HT-29 (cell line): ENCODE data around the gene FGD2. TPM values are rescaled to one million over a fixed set of nuclear protein-coding genes. Genes with fewer than 3 reads are reported as not detected.

Experiments used
- DNase-seq: peaks from one replicate; pipeline ENCODE4 v3.0.0-alpha.2; 2015; ENCODE audit warnings: low spot score
- total RNA-seq: library from RNA; depleted of rRNA; stranded (reverse); fragments of >200 nt; shearing (Covaris generic); gene quantifications from 2 replicates; pipeline ENCODE4 v1.2.3, GENCODE V29; 2014; rRNA removed

Gene FGD2, protein sequence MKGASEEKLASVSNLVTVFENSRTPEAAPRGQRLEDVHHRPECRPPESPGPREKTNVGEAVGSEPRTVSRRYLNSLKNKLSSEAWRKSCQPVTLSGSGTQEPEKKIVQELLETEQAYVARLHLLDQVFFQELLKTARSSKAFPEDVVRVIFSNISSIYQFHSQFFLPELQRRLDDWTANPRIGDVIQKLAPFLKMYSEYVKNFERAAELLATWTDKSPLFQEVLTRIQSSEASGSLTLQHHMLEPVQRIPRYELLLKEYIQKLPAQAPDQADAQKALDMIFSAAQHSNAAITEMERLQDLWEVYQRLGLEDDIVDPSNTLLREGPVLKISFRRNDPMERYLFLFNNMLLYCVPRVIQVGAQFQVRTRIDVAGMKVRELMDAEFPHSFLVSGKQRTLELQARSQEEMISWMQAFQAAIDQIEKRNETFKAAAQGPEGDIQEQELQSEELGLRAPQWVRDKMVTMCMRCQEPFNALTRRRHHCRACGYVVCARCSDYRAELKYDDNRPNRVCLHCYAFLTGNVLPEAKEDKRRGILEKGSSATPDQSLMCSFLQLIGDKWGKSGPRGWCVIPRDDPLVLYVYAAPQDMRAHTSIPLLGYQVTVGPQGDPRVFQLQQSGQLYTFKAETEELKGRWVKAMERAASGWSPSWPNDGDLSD
- 0.31 and 0.53 TPM in 2 replicates for total RNA-seq

DNA sequence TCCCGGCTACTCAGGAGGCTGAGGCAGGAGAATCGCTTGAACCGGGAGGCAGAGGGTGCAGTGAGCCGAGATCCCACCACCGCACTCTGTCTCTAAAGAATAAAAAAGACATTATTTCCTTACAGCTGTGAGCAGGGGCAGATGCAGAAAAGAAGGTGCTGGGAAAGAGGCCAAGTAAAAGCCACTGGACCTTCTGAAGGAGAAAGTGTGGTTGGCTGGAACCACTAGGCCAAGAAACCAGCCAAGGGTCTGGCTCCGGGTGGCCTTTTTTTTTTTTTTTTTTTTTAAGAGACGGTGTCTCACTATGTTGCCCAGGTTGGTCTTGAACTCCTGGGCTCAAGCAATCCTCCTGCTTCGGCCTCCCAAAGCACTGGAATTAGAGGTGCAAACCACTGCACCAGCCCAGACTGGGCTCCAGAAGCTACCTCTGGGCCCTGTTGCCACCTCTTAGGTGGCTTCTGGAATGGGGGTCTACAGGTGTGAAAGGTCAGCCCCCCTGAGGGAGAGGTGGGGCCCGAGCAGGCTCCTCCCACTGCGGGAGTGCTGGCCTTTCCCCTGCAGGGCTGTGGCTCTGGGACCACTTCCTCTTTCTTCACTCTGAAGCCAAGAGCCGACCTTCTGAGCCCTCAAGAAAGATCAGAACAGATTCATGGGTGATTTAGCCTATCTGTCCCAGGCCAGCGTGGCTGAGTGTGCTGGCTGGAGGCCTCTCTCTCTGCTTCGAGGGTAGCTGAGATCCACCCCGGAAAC, at the start of gene FGD2:
TSS of gene FGD2 (plus strand) at position 595 of the 750 bp plus-strand sequence. CDS start 163 bp downstream, outside the sequence.
- DNase-seq, result no peak

DNA sequence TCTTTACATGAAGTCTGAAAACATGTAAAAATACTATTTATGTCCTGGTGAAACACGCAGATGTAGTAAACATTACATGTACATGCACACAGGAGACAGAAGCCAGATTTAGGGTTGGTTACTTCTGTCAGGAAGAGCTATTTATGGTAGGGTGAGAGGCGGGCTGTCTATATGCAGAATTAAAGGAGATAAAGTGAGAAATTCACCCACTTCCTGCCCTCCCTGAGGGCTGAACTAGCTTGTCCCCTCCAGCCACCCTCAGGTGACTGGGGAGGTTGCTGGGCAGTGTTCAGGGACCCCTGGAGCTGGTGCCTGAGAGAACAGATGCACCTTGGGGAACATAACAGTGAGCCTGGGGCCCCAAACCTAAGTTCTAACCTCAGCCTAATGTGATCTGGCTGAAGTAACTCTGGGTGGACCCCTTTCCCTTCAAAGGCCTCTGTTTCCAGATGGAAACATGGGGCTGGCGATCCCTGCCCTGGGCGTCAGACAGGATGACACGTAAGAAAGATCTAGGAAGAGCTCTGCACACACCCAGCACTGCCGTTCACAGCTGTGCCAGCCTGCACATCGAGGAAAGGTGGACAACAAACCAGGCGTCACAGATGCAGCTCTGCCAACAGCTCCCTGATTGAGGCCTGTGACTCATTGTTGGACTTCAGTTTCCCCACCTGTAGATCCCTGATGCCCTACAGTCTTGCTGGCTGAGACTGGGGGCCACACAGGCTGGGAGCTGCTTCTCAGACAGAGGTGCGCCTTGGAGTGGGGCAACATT, 49.6 kb upstream of the FGD2 start:
- DNase-seq, result peak; percentile 21

DNA sequence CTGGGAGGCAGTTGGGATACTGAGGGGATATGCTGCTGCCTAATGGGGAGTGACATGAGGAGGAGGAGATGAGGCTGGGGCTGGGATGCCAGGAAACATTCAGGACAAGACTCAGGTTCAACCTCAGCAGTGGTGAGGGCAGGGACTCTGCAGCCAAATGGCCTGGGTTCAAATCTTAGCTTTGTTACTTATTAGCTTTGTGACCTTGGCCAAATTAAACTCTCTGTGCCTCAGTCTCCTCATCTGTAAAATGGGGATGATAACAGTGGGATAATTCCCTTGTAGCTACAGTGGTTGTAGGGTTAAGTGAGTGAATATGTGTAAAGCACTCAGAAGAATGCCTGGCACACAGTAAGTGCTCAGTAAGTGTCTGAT, 49.0 kb upstream of the FGD2 start:
- DNase-seq, result no peak

DNA sequence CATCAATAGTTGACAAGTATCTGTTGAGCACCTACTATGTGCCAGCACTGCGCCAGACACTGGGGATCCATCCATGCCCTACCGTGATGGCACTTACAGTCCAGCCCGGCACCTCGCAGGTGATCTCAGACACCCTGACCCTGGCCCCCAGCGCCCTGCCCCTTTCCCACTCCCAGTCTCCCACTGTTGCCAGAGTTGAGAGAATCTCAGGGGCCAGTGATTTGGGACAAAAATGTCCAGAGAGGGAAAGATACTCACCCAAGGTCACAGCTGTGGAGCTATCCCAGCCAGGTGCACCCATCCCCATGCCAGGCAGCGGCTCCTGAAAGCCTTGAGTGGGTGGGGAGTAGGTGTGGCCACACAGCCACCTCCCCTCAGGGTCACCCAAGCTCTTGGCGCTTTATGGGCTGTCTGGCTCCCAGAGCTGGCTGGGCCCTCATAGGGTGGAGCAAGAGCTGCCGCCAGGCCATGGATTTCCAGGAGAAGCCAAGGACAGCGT, 47.6 kb upstream of the FGD2 start:
- peak; percentile 49 for DNase-seq

DNA sequence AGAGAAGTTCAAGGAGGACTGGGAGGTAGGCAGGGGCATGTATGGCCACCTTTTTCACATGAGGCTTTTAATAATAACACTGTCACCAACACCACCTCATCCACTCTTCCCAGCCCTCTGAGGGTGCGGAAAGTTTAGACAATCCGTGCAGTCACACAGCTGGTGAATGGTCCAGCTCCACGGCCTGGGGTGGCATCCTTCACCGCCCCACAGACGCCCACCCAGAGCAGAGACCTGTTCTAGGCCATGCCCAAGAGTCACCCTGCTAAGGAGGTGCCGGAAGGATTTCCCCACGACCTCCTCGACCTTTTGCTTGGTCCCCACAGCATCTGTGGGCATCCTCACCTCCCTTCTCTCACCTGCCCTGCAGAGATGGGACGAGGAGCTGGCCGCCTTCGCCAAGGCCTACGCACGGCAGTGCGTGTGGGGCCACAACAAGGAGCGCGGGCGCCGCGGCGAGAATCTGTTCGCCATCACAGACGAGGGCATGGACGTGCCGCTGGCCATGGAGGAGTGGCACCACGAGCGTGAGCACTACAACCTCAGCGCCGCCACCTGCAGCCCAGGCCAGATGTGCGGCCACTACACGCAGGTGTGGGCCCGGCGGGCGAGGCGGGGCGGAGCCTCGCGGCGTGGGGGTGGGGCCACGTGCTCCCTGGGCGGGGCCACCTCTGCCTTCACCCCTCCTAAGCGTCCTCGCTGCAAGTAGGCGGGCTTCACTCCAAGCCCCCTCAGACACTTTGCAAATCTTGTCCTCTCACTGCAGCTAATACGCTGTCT, 46.5 kb upstream of the FGD2 start:
- DNase-seq, result no peak

DNA sequence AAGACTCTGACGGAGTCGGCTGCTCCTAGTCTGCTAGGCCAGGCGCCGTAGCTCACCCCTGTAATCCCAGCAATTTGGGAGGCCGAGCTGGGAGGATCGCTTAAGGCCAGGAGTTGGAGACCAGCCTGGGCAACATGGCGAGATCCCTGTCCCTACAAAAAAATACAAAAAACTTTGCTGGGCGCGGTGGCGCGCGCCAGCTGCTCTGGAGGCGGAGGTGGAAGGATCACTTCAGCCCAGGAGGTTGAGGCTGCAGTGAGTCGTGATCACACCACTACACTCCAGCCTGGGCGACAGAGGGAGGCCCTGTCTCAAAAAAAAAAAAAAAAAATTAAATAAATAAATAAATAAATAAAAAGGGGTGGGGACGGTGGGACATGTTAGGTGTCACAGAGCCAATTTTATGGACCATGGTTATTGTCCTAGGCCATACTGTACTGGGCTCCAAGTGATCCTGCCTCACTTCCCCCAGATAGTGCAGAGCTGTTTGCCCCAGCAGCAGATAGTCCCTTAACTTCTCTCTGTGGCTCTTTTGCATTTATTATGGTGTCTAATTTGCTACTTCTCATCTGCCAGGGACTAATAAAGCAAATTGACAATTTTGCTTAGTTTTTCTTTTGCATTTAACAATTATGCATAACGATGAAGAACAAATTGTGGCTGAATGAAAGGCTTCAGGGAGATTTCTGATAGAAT, 45.8 kb upstream of the FGD2 start:
- no peak for DNase-seq

DNA sequence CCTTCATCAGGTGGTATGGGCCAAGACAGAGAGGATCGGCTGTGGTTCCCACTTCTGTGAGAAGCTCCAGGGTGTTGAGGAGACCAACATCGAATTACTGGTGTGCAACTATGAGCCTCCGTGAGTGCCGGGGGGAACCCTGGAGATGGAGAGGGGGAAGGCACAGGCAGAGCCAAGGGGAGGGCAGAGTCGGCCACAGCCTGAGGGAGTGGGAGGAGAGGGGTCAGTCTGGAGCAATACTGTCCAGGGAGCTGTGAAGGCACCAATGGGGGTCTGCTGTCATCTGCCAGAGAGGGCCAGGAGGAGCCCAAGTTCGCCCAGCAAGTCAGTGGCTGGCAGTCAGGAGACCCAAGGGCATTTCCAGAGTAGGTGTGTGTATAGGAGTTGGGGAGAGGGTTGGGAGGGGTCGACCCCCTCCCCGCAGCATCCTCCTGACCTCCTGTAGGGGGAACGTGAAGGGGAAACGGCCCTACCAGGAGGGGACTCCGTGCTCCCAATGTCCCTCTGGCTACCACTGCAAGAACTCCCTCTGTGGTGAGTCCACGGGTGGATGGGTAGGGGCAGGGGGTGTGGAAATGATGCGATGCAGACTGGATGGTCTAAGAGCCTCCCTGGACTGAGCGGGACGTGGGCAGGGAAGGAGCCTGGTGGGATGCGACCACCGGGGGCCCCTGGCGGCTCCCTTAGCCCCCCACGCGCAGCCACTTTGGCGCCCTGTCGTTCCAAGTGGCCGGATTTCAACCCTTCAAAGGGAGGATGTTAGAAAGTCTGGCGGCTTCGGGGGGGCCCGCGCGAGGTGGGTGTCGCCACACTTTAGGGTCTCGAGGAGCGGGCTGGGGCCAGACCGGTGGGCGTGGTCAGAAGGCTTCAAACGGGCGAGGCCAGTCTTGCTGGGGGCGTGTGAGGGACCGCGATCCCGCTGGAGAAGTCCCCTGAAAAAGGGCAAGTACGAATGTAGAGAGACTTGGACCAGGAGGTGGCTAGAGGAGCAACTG, 43.7 kb upstream of the FGD2 start:
- DNase-seq, result no peak

DNA sequence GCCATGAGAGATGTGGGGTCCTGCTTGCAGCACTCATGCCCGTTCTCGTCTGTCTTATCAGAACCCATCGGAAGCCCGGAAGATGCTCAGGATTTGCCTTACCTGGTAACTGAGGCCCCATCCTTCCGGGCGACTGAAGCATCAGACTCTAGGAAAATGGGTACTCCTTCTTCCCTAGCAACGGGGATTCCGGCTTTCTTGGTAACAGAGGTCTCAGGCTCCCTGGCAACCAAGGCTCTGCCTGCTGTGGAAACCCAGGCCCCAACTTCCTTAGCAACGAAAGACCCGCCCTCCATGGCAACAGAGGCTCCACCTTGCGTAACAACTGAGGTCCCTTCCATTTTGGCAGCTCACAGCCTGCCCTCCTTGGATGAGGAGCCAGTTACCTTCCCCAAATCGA, 42.6 kb upstream of the FGD2 start:
- DNase-seq, result peak; percentile 66

DNA sequence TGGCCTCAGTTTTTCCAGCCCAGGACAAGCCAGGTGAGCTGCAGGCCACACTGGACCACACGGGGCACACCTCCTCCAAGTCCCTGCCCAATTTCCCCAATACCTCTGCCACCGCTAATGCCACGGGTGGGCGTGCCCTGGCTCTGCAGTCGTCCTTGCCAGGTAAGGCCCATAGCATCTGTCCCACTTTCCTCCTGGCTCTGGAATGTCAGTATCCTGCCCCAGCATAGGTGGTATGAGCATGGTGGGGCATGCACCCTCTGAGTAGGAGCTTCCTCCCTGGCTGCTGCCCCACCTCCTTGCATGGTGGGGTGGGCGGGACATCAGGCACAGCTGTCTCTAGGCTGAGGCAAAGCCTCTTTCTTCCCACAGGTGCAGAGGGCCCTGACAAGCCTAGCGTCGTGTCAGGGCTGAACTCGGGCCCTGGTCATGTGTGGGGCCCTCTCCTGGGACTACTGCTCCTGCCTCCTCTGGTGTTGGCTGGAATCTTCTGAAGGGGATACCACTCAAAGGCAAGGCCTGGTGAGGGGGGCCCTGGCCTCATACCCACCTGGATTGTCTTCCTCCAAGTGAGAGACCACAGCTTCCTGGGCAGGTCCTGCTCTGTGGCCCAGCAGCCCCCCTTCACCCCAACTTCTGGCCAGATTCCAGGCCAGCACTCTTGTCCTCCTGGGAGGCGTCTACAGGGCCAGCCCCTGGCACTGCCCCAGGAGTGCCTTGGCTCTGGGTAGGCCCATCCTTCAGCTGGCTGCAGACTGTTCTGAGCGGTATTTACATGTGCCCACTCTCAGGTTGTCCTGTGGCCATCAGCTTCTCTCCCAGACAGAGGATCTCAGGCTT, 41.8 kb upstream of the FGD2 start:
- peak; percentile 58 for DNase-seq

DNA sequence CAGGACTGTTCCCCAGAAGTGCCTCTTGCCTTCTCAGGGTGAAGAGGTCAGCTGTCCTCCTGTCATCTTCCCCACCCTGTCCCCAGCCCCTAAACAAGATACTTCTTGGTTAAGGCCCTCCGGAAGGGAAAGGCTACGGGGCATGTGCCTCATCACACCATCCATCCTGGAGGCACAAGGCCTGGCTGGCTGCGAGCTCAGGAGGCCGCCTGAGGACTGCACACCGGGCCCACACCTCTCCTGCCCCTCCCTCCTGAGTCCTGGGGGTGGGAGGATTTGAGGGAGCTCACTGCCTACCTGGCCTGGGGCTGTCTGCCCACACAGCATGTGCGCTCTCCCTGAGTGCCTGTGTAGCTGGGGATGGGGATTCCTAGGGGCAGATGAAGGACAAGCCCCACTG, 41.1 kb upstream of the FGD2 start:
- no peak for DNase-seq

DNA sequence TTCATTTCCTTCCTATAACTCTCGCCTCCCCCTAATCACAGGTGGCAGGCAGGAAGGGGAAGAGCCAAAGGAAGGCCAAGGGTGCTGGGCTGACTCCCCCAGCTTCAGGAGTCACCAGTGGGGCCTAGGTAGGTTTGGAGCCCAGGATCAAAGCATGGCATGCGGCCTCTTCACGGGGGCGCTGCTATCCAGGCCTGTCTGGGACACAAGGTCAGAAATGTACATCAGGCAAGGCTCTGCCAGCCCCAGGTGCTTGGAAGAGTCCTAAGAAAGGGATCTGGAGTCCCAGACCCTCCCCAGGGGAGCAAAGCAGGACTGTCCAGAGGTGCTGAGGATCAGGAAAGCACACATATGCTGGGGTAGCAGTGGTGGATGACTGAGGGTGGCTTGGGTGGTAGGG, 40.5 kb upstream of the FGD2 start:
- DNase-seq, result no peak

DNA sequence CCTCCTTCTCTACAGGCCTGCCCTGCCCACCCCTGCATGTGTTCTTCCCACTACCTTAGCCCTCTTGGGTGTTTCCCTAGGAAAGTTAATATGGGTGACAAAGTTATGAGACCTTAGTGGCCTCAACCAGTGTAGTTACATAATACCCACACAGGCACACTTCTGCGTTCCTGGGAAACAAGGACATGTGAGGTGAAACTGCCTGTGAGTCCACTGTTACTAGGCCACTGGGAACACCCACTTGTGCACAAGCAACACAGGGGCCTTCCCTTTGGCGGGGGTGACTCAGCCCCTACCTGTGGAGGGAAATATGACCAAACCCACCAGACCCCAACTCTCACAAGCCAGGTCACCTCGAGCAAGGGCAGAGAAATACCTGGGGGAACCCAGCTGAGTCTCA, 38.2 kb upstream of the FGD2 start:
- DNase-seq, result no peak

DNA sequence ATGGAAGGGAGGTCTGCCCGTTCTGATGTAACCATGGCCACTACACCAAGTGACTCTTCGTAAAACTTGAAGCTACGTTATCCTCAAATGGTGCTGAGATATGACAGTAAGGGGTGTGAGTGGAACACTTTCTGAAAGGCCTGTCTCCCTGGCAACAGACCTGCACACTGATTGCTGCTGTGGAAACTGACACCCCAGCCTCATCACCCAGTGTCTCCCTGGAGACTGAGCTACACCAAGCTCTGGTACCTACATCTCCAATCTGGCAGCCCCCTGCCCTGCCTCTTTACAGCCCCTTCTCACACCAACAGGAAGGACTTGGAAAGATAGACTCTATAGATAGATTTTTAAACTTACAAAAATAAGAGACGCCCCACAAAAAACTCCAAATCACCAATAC, 37.7 kb upstream of the FGD2 start:
- DNase-seq, result no peak

DNA sequence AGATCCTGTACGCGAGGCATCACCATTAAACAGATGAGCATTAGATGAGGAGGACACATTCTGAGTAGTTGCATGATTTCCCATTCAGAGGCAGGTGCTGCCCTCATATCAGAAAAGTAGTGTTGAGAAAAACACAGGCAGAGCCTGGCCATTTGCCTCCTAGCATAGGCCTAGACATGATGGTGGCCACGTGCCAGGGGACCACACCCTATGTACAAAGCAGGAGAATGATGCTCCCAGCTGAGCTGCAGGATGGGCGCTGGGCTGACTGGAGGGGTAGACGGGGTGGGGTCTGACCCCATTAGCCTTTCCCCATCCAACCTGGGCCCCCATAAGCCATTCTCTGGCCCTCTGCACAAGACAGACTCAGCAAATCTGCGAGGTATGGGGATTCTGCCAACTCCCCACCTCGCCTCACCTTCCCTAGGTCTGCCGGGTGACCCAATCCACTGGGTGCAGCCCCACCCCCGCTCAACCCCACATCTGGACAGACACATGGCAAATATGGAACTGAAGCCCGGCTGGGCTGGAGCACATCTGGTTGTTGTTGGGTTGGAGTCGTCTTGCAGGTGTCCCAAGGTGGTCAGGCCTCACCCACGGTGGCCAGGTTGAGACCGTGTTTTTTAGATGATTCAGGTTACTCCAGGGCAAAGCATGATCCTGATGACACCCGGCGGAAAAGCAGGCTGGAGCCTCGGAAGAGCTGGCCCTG, 37.0 kb upstream of the FGD2 start:
- no peak for DNase-seq

DNA sequence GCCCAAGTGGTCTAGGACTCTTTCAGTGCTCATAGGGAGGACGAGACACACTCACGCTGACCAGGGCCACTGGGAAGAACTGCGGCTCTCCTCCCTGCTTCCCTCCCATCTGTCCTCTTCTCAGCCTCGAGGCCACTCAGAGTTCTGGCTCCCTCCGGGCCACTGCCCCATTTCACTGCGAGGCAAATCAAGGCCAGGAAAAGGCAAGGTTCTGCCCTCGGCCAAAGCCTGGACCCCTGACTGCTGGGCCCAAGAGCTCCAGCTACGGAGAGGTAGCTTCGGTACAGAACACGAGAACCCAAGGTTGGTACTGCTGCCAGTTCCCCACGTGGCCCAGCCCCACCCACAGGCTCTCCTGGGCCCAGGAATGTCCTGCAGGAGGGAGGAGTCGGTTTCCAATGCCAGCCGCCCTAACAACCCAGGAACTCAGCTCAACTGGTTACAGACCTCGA, 36.2 kb upstream of the FGD2 start:
- peak; percentile 67 for DNase-seq

DNA sequence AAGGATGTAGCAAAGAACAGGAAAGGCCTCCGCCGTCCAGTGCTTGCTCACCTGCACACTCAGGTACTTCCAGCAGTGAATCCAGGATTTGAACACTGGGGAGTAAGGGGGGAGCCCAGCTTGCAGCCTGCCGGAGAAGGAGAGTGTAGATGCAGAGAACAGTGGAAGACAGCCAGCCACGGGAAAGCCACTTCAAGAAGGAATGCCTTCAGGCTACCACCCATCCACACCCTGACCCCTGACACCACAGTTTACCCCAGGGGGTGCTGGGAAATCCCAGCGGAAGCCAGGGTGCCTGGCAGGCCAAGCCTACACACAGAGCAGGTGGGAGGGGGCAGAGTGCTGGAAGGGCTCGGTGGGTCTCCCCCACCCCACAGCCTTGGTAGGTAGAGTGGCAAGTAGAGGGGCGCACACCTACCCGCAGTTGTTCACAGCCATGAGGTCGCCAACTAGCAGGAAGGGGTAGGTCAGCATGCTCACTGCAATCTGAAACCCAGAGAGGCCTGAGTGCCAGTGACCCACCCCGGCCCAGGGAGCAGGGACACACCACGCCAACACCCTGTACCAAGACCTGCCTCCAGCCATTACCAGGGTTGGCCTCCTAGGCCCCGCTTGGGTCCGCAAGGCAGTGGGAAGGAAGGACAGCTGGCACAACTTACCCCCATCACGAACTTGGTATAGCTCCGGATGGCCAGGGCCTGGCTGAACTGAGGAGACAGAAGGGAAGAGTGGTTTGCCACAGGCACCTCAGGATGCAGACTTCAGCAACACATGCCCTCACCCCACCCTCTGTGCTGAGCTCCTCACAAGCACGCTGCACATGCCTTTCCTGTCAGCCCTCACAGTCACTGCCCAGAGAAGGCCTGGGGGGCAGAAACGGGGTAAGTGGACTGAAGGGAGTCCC, 35.2 kb upstream of the FGD2 start:
- DNase-seq, result no peak
